ENCODE results near the gene NQO2. TPM values are rescaled to one million over a fixed set of nuclear protein-coding genes. Genes with fewer than 3 reads are reported as not detected.

The NQO2 gene
- total and polyA plus RNA-seq, 2 of the 13 experiments (the other 11 are each of a cell fraction or from before 2014, with no cell fraction given) = 32.2 to 56.5 TPM

DNA sequence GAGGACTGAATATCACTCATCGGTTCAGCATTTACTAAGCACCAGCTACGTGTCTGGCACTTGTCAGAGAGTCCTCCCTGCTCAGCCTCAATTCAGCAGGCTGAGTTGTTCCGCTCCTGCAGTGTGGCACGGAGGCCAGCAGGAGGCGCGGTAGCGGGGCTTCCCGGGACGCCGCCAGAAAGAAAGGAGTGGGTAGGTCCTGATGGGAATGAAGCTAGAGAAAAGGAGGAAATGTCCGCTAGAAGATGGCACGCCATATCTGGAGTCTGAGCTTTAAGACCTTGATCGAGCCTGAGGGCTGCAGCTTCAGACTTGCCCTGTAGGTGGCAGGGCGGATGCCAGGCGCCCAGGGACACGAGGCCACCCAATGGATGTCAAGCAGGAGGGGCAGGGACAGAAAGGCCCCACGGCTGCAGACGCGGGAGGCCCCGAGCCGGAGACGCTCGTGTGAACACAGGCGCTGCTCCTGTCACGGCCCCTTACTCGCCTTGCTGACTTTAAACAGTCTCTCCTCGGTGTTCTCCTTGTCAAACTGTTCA lies 47.1 kb upstream of the NQO2 start (continued):
- TF ChIP-seq, protein P1, sequence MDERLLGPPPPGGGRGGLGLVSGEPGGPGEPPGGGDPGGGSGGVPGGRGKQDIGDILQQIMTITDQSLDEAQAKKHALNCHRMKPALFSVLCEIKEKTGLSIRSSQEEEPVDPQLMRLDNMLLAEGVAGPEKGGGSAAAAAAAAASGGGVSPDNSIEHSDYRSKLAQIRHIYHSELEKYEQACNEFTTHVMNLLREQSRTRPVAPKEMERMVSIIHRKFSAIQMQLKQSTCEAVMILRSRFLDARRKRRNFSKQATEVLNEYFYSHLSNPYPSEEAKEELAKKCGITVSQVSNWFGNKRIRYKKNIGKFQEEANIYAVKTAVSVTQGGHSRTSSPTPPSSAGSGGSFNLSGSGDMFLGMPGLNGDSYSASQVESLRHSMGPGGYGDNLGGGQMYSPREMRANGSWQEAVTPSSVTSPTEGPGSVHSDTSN (CRISPR knock-in tag; IDR thresholded peaks at IDR 0.05) = no peak
- 0 out of 2 replicates have a peak, but pooled peaks have one; percentile 14 for TF ChIP-seq FOXJ3 (CRISPR knock-in tag; IDR thresholded peaks at IDR 0.05; ENCODE audit: borderline replicate concordance)
- no peak for TF ChIP-seq ZNF83 (CRISPR knock-in tag; IDR thresholded peaks at IDR 0.05; ENCODE audit: borderline replicate concordance)
- no peak for TF ChIP-seq MIXL1 (CRISPR knock-in tag; IDR thresholded peaks at IDR 0.05)
- TF ChIP-seq ZNF816 (CRISPR knock-in tag; IDR thresholded peaks at IDR 0.05; ENCODE audit: borderline replicate concordance) = no peak
- no peak; the same call in 1 of the 2 replicates for TF ChIP-seq BHLHE40 (IDR thresholded peaks at IDR 0.05; ENCODE audit: low read length)
- TF ChIP-seq ZNF781 (CRISPR knock-in tag; IDR thresholded peaks at IDR 0.05; ENCODE audit: borderline replicate concordance, not compliant biosample characterization) = peak; percentile 75
- 0 out of 2 replicates have a peak, but pooled peaks have one; percentile 19 for TF ChIP-seq ZNF441 (CRISPR knock-in tag; IDR thresholded peaks at IDR 0.05; ENCODE audit: borderline replicate concordance)
- TF ChIP-seq, protein P2, sequence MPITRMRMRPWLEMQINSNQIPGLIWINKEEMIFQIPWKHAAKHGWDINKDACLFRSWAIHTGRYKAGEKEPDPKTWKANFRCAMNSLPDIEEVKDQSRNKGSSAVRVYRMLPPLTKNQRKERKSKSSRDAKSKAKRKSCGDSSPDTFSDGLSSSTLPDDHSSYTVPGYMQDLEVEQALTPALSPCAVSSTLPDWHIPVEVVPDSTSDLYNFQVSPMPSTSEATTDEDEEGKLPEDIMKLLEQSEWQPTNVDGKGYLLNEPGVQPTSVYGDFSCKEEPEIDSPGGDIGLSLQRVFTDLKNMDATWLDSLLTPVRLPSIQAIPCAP (CRISPR knock-in tag; IDR thresholded peaks at IDR 0.05; ENCODE audit: low read depth) = no peak
- TF ChIP-seq RFXANK (CRISPR knock-in tag; IDR thresholded peaks at IDR 0.05) = no peak
- no peak for TF ChIP-seq ZNF17 (CRISPR knock-in tag; IDR thresholded peaks at IDR 0.05)
- no peak for TF ChIP-seq HNF4G (IDR thresholded peaks at IDR 0.05; ENCODE audit: borderline replicate concordance, low read depth, low read length)
- no peak for TF ChIP-seq HNF4G (CRISPR knock-in tag; IDR thresholded peaks at IDR 0.05; ENCODE audit: borderline replicate concordance, low read depth)
- TF ChIP-seq, protein P3, sequence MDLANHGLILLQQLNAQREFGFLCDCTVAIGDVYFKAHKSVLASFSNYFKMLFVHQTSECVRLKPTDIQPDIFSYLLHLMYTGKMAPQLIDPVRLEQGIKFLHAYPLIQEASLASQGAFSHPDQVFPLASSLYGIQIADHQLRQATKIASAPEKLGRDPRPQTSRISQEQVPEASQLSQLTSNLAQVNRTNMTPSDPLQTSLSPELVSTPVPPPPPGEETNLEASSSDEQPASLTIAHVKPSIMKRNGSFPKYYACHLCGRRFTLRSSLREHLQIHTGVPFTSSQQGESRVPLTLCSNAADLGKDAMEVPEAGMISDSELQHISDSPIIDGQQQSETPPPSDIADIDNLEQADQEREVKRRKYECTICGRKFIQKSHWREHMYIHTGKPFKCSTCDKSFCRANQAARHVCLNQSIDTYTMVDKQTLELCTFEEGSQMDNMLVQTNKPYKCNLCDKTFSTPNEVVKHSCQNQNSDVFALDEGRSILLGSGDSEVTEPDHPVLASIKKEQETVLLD (CRISPR knock-in tag; IDR thresholded peaks at IDR 0.05; ENCODE audit: low read depth) = no peak
- peak; percentile 65; the same call in 1 of the 2 replicates for TF ChIP-seq ZNF761 (CRISPR knock-in tag; conservative IDR thresholded peaks at IDR 0.05)
- TF ChIP-seq ZNF382 (CRISPR knock-in tag; IDR thresholded peaks at IDR 0.05; ENCODE audit: borderline replicate concordance) = no peak
- TF ChIP-seq SIN3B (IDR thresholded peaks at IDR 0.05; ENCODE audit: low read length) = no peak
- no peak for TF ChIP-seq ATM (IDR thresholded peaks at IDR 0.05; ENCODE audit: borderline replicate concordance)
- no peak for TF ChIP-seq SRSF9 (IDR thresholded peaks at IDR 0.05; ENCODE audit: borderline replicate concordance, insufficient read depth, low read depth, low read length, poor library complexity, severe bottlenecking)
- TF ChIP-seq PHF21A (CRISPR knock-in tag; IDR thresholded peaks at IDR 0.05) = peak; percentile 89
- TF ChIP-seq, protein P4, sequence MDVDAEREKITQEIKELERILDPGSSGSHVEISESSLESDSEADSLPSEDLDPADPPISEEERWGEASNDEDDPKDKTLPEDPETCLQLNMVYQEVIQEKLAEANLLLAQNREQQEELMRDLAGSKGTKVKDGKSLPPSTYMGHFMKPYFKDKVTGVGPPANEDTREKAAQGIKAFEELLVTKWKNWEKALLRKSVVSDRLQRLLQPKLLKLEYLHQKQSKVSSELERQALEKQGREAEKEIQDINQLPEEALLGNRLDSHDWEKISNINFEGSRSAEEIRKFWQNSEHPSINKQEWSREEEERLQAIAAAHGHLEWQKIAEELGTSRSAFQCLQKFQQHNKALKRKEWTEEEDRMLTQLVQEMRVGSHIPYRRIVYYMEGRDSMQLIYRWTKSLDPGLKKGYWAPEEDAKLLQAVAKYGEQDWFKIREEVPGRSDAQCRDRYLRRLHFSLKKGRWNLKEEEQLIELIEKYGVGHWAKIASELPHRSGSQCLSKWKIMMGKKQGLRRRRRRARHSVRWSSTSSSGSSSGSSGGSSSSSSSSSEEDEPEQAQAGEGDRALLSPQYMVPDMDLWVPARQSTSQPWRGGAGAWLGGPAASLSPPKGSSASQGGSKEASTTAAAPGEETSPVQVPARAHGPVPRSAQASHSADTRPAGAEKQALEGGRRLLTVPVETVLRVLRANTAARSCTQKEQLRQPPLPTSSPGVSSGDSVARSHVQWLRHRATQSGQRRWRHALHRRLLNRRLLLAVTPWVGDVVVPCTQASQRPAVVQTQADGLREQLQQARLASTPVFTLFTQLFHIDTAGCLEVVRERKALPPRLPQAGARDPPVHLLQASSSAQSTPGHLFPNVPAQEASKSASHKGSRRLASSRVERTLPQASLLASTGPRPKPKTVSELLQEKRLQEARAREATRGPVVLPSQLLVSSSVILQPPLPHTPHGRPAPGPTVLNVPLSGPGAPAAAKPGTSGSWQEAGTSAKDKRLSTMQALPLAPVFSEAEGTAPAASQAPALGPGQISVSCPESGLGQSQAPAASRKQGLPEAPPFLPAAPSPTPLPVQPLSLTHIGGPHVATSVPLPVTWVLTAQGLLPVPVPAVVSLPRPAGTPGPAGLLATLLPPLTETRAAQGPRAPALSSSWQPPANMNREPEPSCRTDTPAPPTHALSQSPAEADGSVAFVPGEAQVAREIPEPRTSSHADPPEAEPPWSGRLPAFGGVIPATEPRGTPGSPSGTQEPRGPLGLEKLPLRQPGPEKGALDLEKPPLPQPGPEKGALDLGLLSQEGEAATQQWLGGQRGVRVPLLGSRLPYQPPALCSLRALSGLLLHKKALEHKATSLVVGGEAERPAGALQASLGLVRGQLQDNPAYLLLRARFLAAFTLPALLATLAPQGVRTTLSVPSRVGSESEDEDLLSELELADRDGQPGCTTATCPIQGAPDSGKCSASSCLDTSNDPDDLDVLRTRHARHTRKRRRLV (CRISPR knock-in tag; IDR thresholded peaks at IDR 0.05) = 0 out of 2 replicates have a peak, but pooled peaks have one; percentile 66
- no peak for TF ChIP-seq HNRNPH1 (optimal IDR thresholded peaks at IDR 0.05; ENCODE audit: low read depth, low read length)
- peak; percentile 60; the same call in 1 of the 2 replicates for TF ChIP-seq FOXK1 (CRISPR knock-in tag; IDR thresholded peaks at IDR 0.05; ENCODE audit: borderline replicate concordance, low read depth)
